Testis (tissue), 2 donors: ENCODE measurements around the gene CITED2.

Experiments used
- POLR2A ChIP-seq: fragments of 450-650 bp; IDR thresholded peaks from one replicate; pipeline ENCODE4 v1.6.1; 2017; ENCODE audit warnings: antibody characterized with exemption, mild to moderate bottlenecking, moderate library complexity
- TF ChIP-seq, protein P1 (sequence below), 3 experiments: fragments of 450-650 bp in 2 of 3; fragments of 200-600 bp in 1 of 3; sonication (generic) in 1 of 3; IDR thresholded peaks; one replicate each; pipeline ENCODE4 v1.5.1; 2016 to 2019; ENCODE audit warnings: antibody characterized with exemption in 3 of 3, mild to moderate bottlenecking in 2 of 3, moderate library complexity in 1 of 3

GRCh38 chr6:139395371-139395770, 20.9 kb upstream of the CITED2 start:
- TF ChIP-seq, protein P1, sequence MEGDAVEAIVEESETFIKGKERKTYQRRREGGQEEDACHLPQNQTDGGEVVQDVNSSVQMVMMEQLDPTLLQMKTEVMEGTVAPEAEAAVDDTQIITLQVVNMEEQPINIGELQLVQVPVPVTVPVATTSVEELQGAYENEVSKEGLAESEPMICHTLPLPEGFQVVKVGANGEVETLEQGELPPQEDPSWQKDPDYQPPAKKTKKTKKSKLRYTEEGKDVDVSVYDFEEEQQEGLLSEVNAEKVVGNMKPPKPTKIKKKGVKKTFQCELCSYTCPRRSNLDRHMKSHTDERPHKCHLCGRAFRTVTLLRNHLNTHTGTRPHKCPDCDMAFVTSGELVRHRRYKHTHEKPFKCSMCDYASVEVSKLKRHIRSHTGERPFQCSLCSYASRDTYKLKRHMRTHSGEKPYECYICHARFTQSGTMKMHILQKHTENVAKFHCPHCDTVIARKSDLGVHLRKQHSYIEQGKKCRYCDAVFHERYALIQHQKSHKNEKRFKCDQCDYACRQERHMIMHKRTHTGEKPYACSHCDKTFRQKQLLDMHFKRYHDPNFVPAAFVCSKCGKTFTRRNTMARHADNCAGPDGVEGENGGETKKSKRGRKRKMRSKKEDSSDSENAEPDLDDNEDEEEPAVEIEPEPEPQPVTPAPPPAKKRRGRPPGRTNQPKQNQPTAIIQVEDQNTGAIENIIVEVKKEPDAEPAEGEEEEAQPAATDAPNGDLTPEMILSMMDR (IDR thresholded peaks at IDR 0.05), result no peak
- no peak for TF ChIP-seq POLR2A
